H9 (cell line): ENCODE results near the gene GLRX2. TPM values are rescaled to one million over a fixed set of nuclear protein-coding genes. Genes with fewer than 3 reads are reported as not detected.
A peak's percentile ranks its signal among the peaks of the same experiment; 100 is the strongest.

Source experiments
- DNase-seq: peaks from one replicate; pipeline ENCODE4 v3.0.0-alpha.2; 2017
- H2AFZ ChIP-seq: one replicate; pipeline ENCODE4 v1.6.1; 2013; ENCODE audit warnings: mild to moderate bottlenecking, low read length, control low read depth, moderate library complexity
- H2AK5ac ChIP-seq: 2 replicates; pipeline ENCODE4 v1.6.1; 2013; ENCODE audit warnings: low read length, control low read depth, mixed read lengths; ENCODE audit not compliant: insufficient read length
- H2BK120ac ChIP-seq: one replicate; pipeline ENCODE4 v1.6.1; 2013; ENCODE audit warnings: low read depth, mild to moderate bottlenecking, low read length, control low read depth, inconsistent platforms; ENCODE audit not compliant: poor library complexity, severe bottlenecking
- H2BK12ac ChIP-seq: 2 replicates; pipeline ENCODE4 v1.6.1; 2013; ENCODE audit warnings: low read length, control low read depth, mixed read lengths, low read depth; ENCODE audit not compliant: insufficient read length
- H2BK15ac ChIP-seq: 2 replicates; pipeline ENCODE4 v1.6.1; 2013; ENCODE audit warnings: low read depth, low read length, control low read depth
- H2BK20ac ChIP-seq: one replicate; pipeline ENCODE4 v1.6.1; 2013; ENCODE audit warnings: low read depth, mild to moderate bottlenecking, low read length, control low read depth, inconsistent platforms; ENCODE audit not compliant: poor library complexity, severe bottlenecking
- H2BK5ac ChIP-seq: 2 replicates; pipeline ENCODE4 v1.6.1; 2013; ENCODE audit warnings: low read length, control low read depth, mixed read lengths; ENCODE audit not compliant: insufficient read length
- H3K14ac ChIP-seq: 2 replicates; pipeline ENCODE4 v1.6.1; 2013; ENCODE audit warnings: low read length, control low read depth; ENCODE audit not compliant: insufficient read depth
- H3K18ac ChIP-seq: 2 replicates; pipeline ENCODE4 v1.6.1; 2013; ENCODE audit warnings: low read depth, mild to moderate bottlenecking, mixed read lengths, low read length, control low read depth; ENCODE audit not compliant: insufficient read length
- H3K23ac ChIP-seq: 2 replicates; pipeline ENCODE4 v1.6.1; 2013; ENCODE audit warnings: low read length, control low read depth, mixed read lengths, low read depth; ENCODE audit not compliant: insufficient read length
- H3K23me2 ChIP-seq: 2 replicates; pipeline ENCODE4 v1.6.1; 2013; ENCODE audit warnings: low read depth, mild to moderate bottlenecking, mixed read lengths, low read length, control low read depth; ENCODE audit not compliant: insufficient read length, poor library complexity, severe bottlenecking
- H3K27ac ChIP-seq: 2 replicates; pipeline ENCODE4 v1.5.1; 2013; ENCODE audit warnings: low read length, control low read depth, mixed read lengths, low read depth; ENCODE audit not compliant: insufficient read length
- H3K27me3 ChIP-seq: 2 replicates; pipeline ENCODE4 v1.6.1; 2013; ENCODE audit warnings: low read length, control low read depth, inconsistent platforms; ENCODE audit not compliant: insufficient read depth
- H3K4ac ChIP-seq: 2 replicates; pipeline ENCODE4 v1.6.1; 2013; ENCODE audit warnings: low read depth, mild to moderate bottlenecking, control low read depth, inconsistent platforms, low read length, moderate library complexity
- H3K4me1 ChIP-seq: 2 replicates; pipeline ENCODE4 v1.6.1; 2013; ENCODE audit warnings: low read length, control low read depth, inconsistent platforms; ENCODE audit not compliant: insufficient read depth
- H3K4me2 ChIP-seq: 2 replicates; pipeline ENCODE4 v1.6.1; 2013; ENCODE audit warnings: low read length, control low read depth, mixed read lengths; ENCODE audit not compliant: insufficient read length, insufficient read depth
- H3K56ac ChIP-seq: 2 replicates; pipeline ENCODE4 v1.6.1; 2013; ENCODE audit warnings: low read depth, mild to moderate bottlenecking, mixed read lengths, low read length, control low read depth; ENCODE audit not compliant: insufficient read length
- H3K79me1 ChIP-seq: 2 replicates; pipeline ENCODE4 v1.6.1; 2013; ENCODE audit warnings: low read depth, mild to moderate bottlenecking, moderate library complexity, low read length, control low read depth, inconsistent platforms; ENCODE audit not compliant: insufficient read depth, poor library complexity, severe bottlenecking
- H3K79me2 ChIP-seq: 2 replicates; pipeline ENCODE4 v1.6.1; 2013; ENCODE audit warnings: low read length, control low read depth, inconsistent platforms; ENCODE audit not compliant: insufficient read depth
- H3K9ac ChIP-seq: 2 replicates; pipeline ENCODE4 v1.6.1; 2013; ENCODE audit warnings: low read length, control low read depth, mixed read lengths; ENCODE audit not compliant: insufficient read length; ENCODE audit errors: extremely low read depth
- H3K9me3 ChIP-seq: one replicate; pipeline ENCODE4 v1.6.1; 2013; ENCODE audit warnings: low read depth, low read length, inconsistent platforms; ENCODE audit not compliant: control insufficient read depth
- H3T11ph ChIP-seq: one replicate; pipeline ENCODE4 v1.6.1; 2013; ENCODE audit warnings: mild to moderate bottlenecking, low read length, control low read depth, inconsistent platforms
- H4K20me1 ChIP-seq: one replicate; pipeline ENCODE4 v1.6.1; 2013; ENCODE audit not compliant: control insufficient read depth, insufficient read length, insufficient read depth
- H4K5ac ChIP-seq: 2 replicates; pipeline ENCODE4 v1.6.1; 2013; ENCODE audit warnings: low read depth, mild to moderate bottlenecking, mixed read lengths, low read length, control low read depth; ENCODE audit not compliant: insufficient read length
- H4K8ac ChIP-seq: replicated peaks from 2 replicates; pipeline ENCODE4 v1.6.1; 2013; ENCODE audit warnings: low read length, control low read depth, mixed read lengths, low read depth; ENCODE audit not compliant: insufficient read length
- H4K91ac ChIP-seq: 2 replicates; pipeline ENCODE4 v1.6.1; 2013; ENCODE audit warnings: low read depth, mild to moderate bottlenecking, moderate library complexity, mixed read lengths, low read length, control low read depth; ENCODE audit not compliant: insufficient read length
- H3K27ac Mint-ChIP-seq, 3 experiments: 2 replicates in 2 of 3; 3 replicates in 1 of 3; pipeline ENCODE4 v1.8.0; 2020 to 2021; ENCODE audit warnings: mixed read lengths in 3 of 3, mild to moderate bottlenecking in 1 of 3, moderate library complexity in 1 of 3
- H3K27me3 Mint-ChIP-seq: 2 replicates; pipeline ENCODE4 v1.8.0; 2021; ENCODE audit warnings: low read depth, mild to moderate bottlenecking, moderate library complexity, mixed read lengths
- H3K36me3 Mint-ChIP-seq, 3 experiments: 2 replicates in 2 of 3; 3 replicates in 1 of 3; pipeline ENCODE4 v1.8.0; 2020 to 2021; ENCODE audit warnings: low read depth in 3 of 3, mixed read lengths in 3 of 3; ENCODE audit not compliant: insufficient read depth in 1 of 3
- H3K4me1 Mint-ChIP-seq, 2 experiments: 2 replicates each; pipeline ENCODE4 v1.8.0; 2020; ENCODE audit warnings: mixed read lengths in 2 of 2
- H3K4me3 Mint-ChIP-seq, 2 experiments: 2 replicates in 1 of 2; 3 replicates in 1 of 2; pipeline ENCODE4 v1.8.0; 2020 to 2021; ENCODE audit warnings: mild to moderate bottlenecking in 2 of 2, mixed read lengths in 2 of 2, moderate library complexity in 1 of 2
- H3K9me3 Mint-ChIP-seq, 2 experiments: 2 replicates in 1 of 2; 3 replicates in 1 of 2; pipeline ENCODE4 v1.8.0; 2020; ENCODE audit warnings: mild to moderate bottlenecking in 2 of 2, mixed read lengths in 2 of 2, moderate library complexity in 1 of 2
- total RNA-seq: library from RNA; stranded (reverse); gene quantifications from 2 replicates; pipeline ENCODE4 v1.2.1, GENCODE V29; 2021
- TF ChIP-seq, protein P1 (sequence below): fragments of 200-600 bp; sonication (generic); conservative IDR thresholded peaks from 3 replicates; pipeline ENCODE4 v1.8.0; 2021; ENCODE audit warnings: antibody characterized with exemption, mild to moderate bottlenecking

The GLRX2 gene
- total RNA-seq, 1 experiment from 2014 or later: 10.1 TPM

DNA sequence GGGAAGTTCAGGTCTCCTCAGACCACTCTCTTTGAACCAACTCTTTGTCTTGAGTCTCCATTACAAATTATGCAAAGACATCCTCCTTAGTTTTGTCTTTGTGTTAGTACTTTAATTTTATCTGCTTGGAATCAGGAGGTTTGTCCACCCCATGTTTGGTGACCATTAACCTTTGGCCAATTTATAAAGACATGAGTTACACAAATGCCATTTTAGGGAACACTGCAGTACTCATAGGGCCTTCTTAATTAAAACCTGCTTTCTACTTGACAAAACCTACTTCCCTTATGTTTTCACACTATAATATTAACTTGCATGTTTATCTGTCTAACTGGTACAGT, 8.7 kb upstream of the GLRX2 start:
- H3K9me3 Mint-ChIP-seq: no peaks in the 10 kb centered on the region
- peak overlapping the region in 1 of 2 experiments; percentile 54; a peak in 3 of 5 replicates for H3K4me3 Mint-ChIP-seq
- Histone ChIP-seq H3K27ac (no peak overlapping the region), H3K79me2 (no peaks in the 10 kb centered on the region), H2AFZ (no peak overlapping the region), H4K20me1 (no peaks in the 10 kb centered on the region), H4K91ac (no peak overlapping the region), H2BK12ac (no peak overlapping the region), H2BK120ac (no peak overlapping the region), H3K4me1 (peaks cover 7% of the 10 kb centered on the region; the same call in 1 of the 2 replicates), H3K9ac (no peak overlapping the region), H2BK20ac (no peak overlapping the region), H2BK5ac (no peak overlapping the region), H3T11ph (no peak overlapping the region), H3K18ac (no peak overlapping the region), H4K8ac (no peak overlapping the region), H3K56ac (no peak overlapping the region), H3K14ac (no peak overlapping the region), H3K4ac (no peak overlapping the region), H3K27me3 (no peaks in the 10 kb centered on the region), H2AK5ac (no peak overlapping the region), H3K23ac (no peak overlapping the region), H4K5ac (no peak overlapping the region), H3K23me2 (no peaks in the 10 kb centered on the region), H3K9me3 (no peaks in the 10 kb centered on the region), H3K79me1 (no peaks in the 10 kb centered on the region), H3K4me2 (no peak overlapping the region), H2BK15ac (no peak overlapping the region)
- peaks cover 28 to 31% of the 10 kb centered on the region in 2 experiments for H3K4me1 Mint-ChIP-seq
- no peaks in the 10 kb centered on the region; the same call in 1 of the 2 replicates for H3K27me3 Mint-ChIP-seq
- TF ChIP-seq, protein P1, sequence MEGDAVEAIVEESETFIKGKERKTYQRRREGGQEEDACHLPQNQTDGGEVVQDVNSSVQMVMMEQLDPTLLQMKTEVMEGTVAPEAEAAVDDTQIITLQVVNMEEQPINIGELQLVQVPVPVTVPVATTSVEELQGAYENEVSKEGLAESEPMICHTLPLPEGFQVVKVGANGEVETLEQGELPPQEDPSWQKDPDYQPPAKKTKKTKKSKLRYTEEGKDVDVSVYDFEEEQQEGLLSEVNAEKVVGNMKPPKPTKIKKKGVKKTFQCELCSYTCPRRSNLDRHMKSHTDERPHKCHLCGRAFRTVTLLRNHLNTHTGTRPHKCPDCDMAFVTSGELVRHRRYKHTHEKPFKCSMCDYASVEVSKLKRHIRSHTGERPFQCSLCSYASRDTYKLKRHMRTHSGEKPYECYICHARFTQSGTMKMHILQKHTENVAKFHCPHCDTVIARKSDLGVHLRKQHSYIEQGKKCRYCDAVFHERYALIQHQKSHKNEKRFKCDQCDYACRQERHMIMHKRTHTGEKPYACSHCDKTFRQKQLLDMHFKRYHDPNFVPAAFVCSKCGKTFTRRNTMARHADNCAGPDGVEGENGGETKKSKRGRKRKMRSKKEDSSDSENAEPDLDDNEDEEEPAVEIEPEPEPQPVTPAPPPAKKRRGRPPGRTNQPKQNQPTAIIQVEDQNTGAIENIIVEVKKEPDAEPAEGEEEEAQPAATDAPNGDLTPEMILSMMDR: no peak
- H3K36me3 Mint-ChIP-seq: no peaks in the 10 kb centered on the region
- H3K27ac Mint-ChIP-seq: peak overlapping the region in 2 of 3 experiments; percentile 11 to 53; a peak in 4 of 7 replicates
- DNase-seq: no peak
